Breast epithelium (tissue), 3 donors: ENCODE data around the gene PRAMEF5.
"Not testable (repeated sequence)": the region's sequence is repeated elsewhere in the genome, so short reads cannot be mapped to it uniquely, and the experiment has no call there.

Experiments used
- CTCF ChIP-seq, 3 donors: fragments of 450-650 bp; IDR thresholded peaks; one replicate each; pipeline ENCODE4 v1.5.1; 2016 to 2017; ENCODE audit warnings: antibody characterized with exemption in 3 of 3, mild to moderate bottlenecking in 3 of 3, moderate library complexity in 3 of 3
- POLR2A ChIP-seq: fragments of 450-650 bp; IDR thresholded peaks from one replicate; pipeline ENCODE4 v1.6.1; 2016; ENCODE audit warnings: antibody characterized with exemption, mild to moderate bottlenecking, moderate library complexity
- POLR2AphosphoS5 ChIP-seq, 3 donors: sonication (generic); formaldehyde crosslinking; IDR thresholded peaks; one replicate each; pipeline ENCODE4 v1.6.1; 2017; ENCODE audit warnings: antibody characterized with exemption in 3 of 3

GRCh38 chr1:13298699-13299098 is 44.7 kb downstream of the PRAMEF5 start:
- TF ChIP-seq CTCF (IDR thresholded peaks at IDR 0.05); POLR2A; POLR2AphosphoS5 (IDR thresholded peaks at IDR 0.05): not testable (repeated sequence)
